NCI-H1436 treated with DMSO at 0.1 percent for 48 hours (cell line): Measurements from ENCODE around the gene STMP1.

ENCODE experiments used
- DNase-seq: peaks from one replicate; lab custom pipeline; 2025; lab: John Stamatoyannopoulos, UW

STMP1 gene

DNA sequence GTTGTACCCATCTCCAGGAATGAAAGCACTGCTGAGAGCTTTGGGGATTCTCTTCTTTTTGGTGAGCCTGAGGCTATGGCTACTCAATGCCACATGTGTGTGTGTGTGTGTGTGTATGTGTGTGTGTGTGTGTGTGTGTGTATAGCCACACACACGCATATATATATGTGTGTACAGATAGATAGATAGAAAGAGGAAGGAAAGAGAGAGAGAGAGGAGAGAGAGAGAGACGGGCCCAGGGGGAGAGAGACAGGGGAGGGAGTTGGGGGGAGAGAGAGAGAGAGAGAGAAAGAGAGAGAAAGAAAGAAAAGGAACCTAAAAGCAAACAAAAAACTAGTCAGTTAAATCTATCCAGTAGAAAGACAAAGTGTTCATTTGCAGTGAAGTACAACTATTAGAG lies 57.4 kb downstream of the STMP1 start:
- DNase-seq: no peak

DNA sequence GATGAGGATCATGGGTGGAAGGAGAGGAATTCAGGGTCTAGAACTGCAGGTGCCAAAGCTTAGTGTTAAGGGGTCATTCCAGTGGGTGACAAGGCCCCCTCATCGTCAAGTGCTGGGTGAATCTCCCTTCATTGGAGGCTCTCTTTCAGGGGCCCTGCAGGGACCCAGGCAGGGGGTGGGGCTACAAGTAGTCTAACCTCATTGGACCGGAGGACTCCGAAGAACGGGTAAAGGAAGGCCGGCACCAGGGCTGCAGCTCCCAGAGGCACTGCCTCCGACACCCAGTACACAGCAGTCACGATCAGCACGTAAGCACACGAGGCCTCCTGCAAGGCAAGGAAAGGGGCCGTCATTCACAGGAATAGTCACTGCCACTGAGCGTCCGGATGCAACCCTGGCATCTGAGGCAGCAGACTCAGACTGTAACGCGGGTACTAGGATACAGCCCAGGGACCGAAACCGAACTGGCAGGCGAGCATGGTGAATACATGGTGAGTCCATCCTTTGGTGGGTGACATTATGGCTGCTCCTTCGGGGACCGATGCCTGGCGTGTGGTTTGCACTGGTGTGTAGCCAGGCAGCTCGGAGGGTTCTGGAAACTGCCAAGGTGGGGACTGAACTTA lies 59.0 kb downstream of the STMP1 start:
- DNase-seq: no peak

DNA sequence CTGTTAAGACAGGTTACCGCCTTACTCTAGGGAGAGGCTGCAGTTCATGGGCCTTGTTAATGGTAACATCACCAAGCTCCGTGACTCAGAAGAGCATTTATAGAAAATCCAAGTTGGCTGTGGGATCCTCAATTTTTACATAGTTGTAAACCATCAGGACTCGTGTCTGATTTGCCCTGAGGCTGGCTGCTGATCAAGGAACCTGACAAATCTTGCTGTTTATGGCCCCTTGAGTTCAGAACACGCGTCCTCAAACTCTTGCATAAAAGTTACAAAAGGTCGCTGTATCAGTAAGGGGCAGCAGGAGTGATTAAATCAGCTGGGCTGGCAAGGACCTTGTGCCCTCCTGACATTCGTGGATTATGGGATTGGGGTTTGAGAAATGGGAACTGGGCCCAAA lies 61.1 kb downstream of the STMP1 start:
- no peak for DNase-seq
